H9 (cell line): ENCODE results near the gene CLCN2. TPM values are rescaled to one million over a fixed set of nuclear protein-coding genes. Genes with fewer than 3 reads are reported as not detected.

Experiments used
- DNase-seq: peaks from one replicate; pipeline ENCODE4 v3.0.0-alpha.2; 2017
- H2AFZ ChIP-seq: one replicate; pipeline ENCODE4 v1.6.1; 2013; ENCODE audit warnings: mild to moderate bottlenecking, low read length, control low read depth, moderate library complexity
- H2AK5ac ChIP-seq: 2 replicates; pipeline ENCODE4 v1.6.1; 2013; ENCODE audit warnings: low read length, control low read depth, mixed read lengths; ENCODE audit not compliant: insufficient read length
- H2BK120ac ChIP-seq: one replicate; pipeline ENCODE4 v1.6.1; 2013; ENCODE audit warnings: low read depth, mild to moderate bottlenecking, low read length, control low read depth, inconsistent platforms; ENCODE audit not compliant: poor library complexity, severe bottlenecking
- H2BK12ac ChIP-seq: 2 replicates; pipeline ENCODE4 v1.6.1; 2013; ENCODE audit warnings: low read length, control low read depth, mixed read lengths, low read depth; ENCODE audit not compliant: insufficient read length
- H2BK15ac ChIP-seq: 2 replicates; pipeline ENCODE4 v1.6.1; 2013; ENCODE audit warnings: low read depth, low read length, control low read depth
- H2BK20ac ChIP-seq: one replicate; pipeline ENCODE4 v1.6.1; 2013; ENCODE audit warnings: low read depth, mild to moderate bottlenecking, low read length, control low read depth, inconsistent platforms; ENCODE audit not compliant: poor library complexity, severe bottlenecking
- H2BK5ac ChIP-seq: 2 replicates; pipeline ENCODE4 v1.6.1; 2013; ENCODE audit warnings: low read length, control low read depth, mixed read lengths; ENCODE audit not compliant: insufficient read length
- H3K14ac ChIP-seq: 2 replicates; pipeline ENCODE4 v1.6.1; 2013; ENCODE audit warnings: low read length, control low read depth; ENCODE audit not compliant: insufficient read depth
- H3K18ac ChIP-seq: 2 replicates; pipeline ENCODE4 v1.6.1; 2013; ENCODE audit warnings: low read depth, mild to moderate bottlenecking, mixed read lengths, low read length, control low read depth; ENCODE audit not compliant: insufficient read length
- H3K23ac ChIP-seq: 2 replicates; pipeline ENCODE4 v1.6.1; 2013; ENCODE audit warnings: low read length, control low read depth, mixed read lengths, low read depth; ENCODE audit not compliant: insufficient read length
- H3K23me2 ChIP-seq: 2 replicates; pipeline ENCODE4 v1.6.1; 2013; ENCODE audit warnings: low read depth, mild to moderate bottlenecking, mixed read lengths, low read length, control low read depth; ENCODE audit not compliant: insufficient read length, poor library complexity, severe bottlenecking
- H3K27ac ChIP-seq: 2 replicates; pipeline ENCODE4 v1.5.1; 2013; ENCODE audit warnings: low read length, control low read depth, mixed read lengths, low read depth; ENCODE audit not compliant: insufficient read length
- H3K27me3 ChIP-seq: 2 replicates; pipeline ENCODE4 v1.6.1; 2013; ENCODE audit warnings: low read length, control low read depth, inconsistent platforms; ENCODE audit not compliant: insufficient read depth
- H3K4ac ChIP-seq: 2 replicates; pipeline ENCODE4 v1.6.1; 2013; ENCODE audit warnings: low read depth, mild to moderate bottlenecking, control low read depth, inconsistent platforms, low read length, moderate library complexity
- H3K4me1 ChIP-seq: 2 replicates; pipeline ENCODE4 v1.6.1; 2013; ENCODE audit warnings: low read length, control low read depth, inconsistent platforms; ENCODE audit not compliant: insufficient read depth
- H3K4me2 ChIP-seq: 2 replicates; pipeline ENCODE4 v1.6.1; 2013; ENCODE audit warnings: low read length, control low read depth, mixed read lengths; ENCODE audit not compliant: insufficient read length, insufficient read depth
- H3K56ac ChIP-seq: 2 replicates; pipeline ENCODE4 v1.6.1; 2013; ENCODE audit warnings: low read depth, mild to moderate bottlenecking, mixed read lengths, low read length, control low read depth; ENCODE audit not compliant: insufficient read length
- H3K79me1 ChIP-seq: 2 replicates; pipeline ENCODE4 v1.6.1; 2013; ENCODE audit warnings: low read depth, mild to moderate bottlenecking, moderate library complexity, low read length, control low read depth, inconsistent platforms; ENCODE audit not compliant: insufficient read depth, poor library complexity, severe bottlenecking
- H3K79me2 ChIP-seq: 2 replicates; pipeline ENCODE4 v1.6.1; 2013; ENCODE audit warnings: low read length, control low read depth, inconsistent platforms; ENCODE audit not compliant: insufficient read depth
- H3K9ac ChIP-seq: 2 replicates; pipeline ENCODE4 v1.6.1; 2013; ENCODE audit warnings: low read length, control low read depth, mixed read lengths; ENCODE audit not compliant: insufficient read length; ENCODE audit errors: extremely low read depth
- H3K9me3 ChIP-seq: one replicate; pipeline ENCODE4 v1.6.1; 2013; ENCODE audit warnings: low read depth, low read length, inconsistent platforms; ENCODE audit not compliant: control insufficient read depth
- H3T11ph ChIP-seq: one replicate; pipeline ENCODE4 v1.6.1; 2013; ENCODE audit warnings: mild to moderate bottlenecking, low read length, control low read depth, inconsistent platforms
- H4K20me1 ChIP-seq: one replicate; pipeline ENCODE4 v1.6.1; 2013; ENCODE audit not compliant: control insufficient read depth, insufficient read length, insufficient read depth
- H4K5ac ChIP-seq: 2 replicates; pipeline ENCODE4 v1.6.1; 2013; ENCODE audit warnings: low read depth, mild to moderate bottlenecking, mixed read lengths, low read length, control low read depth; ENCODE audit not compliant: insufficient read length
- H4K8ac ChIP-seq: replicated peaks from 2 replicates; pipeline ENCODE4 v1.6.1; 2013; ENCODE audit warnings: low read length, control low read depth, mixed read lengths, low read depth; ENCODE audit not compliant: insufficient read length
- H4K91ac ChIP-seq: 2 replicates; pipeline ENCODE4 v1.6.1; 2013; ENCODE audit warnings: low read depth, mild to moderate bottlenecking, moderate library complexity, mixed read lengths, low read length, control low read depth; ENCODE audit not compliant: insufficient read length
- H3K27ac Mint-ChIP-seq, 3 experiments: 2 replicates in 2 of 3; 3 replicates in 1 of 3; pipeline ENCODE4 v1.8.0; 2020 to 2021; ENCODE audit warnings: mixed read lengths in 3 of 3, mild to moderate bottlenecking in 1 of 3, moderate library complexity in 1 of 3
- H3K27me3 Mint-ChIP-seq: 2 replicates; pipeline ENCODE4 v1.8.0; 2021; ENCODE audit warnings: low read depth, mild to moderate bottlenecking, moderate library complexity, mixed read lengths
- H3K36me3 Mint-ChIP-seq, 3 experiments: 2 replicates in 2 of 3; 3 replicates in 1 of 3; pipeline ENCODE4 v1.8.0; 2020 to 2021; ENCODE audit warnings: low read depth in 3 of 3, mixed read lengths in 3 of 3; ENCODE audit not compliant: insufficient read depth in 1 of 3
- H3K4me1 Mint-ChIP-seq, 2 experiments: 2 replicates each; pipeline ENCODE4 v1.8.0; 2020; ENCODE audit warnings: mixed read lengths in 2 of 2
- H3K4me3 Mint-ChIP-seq, 2 experiments: 2 replicates in 1 of 2; 3 replicates in 1 of 2; pipeline ENCODE4 v1.8.0; 2020 to 2021; ENCODE audit warnings: mild to moderate bottlenecking in 2 of 2, mixed read lengths in 2 of 2, moderate library complexity in 1 of 2
- H3K9me3 Mint-ChIP-seq, 2 experiments: 2 replicates in 1 of 2; 3 replicates in 1 of 2; pipeline ENCODE4 v1.8.0; 2020; ENCODE audit warnings: mild to moderate bottlenecking in 2 of 2, mixed read lengths in 2 of 2, moderate library complexity in 1 of 2
- WGBS: extraction: QIAGEN DNeasy Blood & Tissue Kit; methylation state at CpG from one replicate; pipeline ENCODE4 v1.1.7; 2013; ENCODE audit warnings: missing lambda C conversion rate, low lambda C conversion rate, mixed read lengths; ENCODE audit not compliant: insufficient read length; ENCODE audit errors: extremely low coverage; 5-methylcytosine and 5-hydroxymethylcytosine counted together
- total RNA-seq: library from RNA; stranded (reverse); gene quantifications from 2 replicates; pipeline ENCODE4 v1.2.1, GENCODE V29; 2021
- TF ChIP-seq, protein P1 (sequence below): fragments of 200-600 bp; sonication (generic); conservative IDR thresholded peaks from 3 replicates; pipeline ENCODE4 v1.8.0; 2021; ENCODE audit warnings: antibody characterized with exemption, mild to moderate bottlenecking

Gene CLCN2
- total RNA-seq, 1 experiment from 2014 or later = 17.2 TPM

DNA sequence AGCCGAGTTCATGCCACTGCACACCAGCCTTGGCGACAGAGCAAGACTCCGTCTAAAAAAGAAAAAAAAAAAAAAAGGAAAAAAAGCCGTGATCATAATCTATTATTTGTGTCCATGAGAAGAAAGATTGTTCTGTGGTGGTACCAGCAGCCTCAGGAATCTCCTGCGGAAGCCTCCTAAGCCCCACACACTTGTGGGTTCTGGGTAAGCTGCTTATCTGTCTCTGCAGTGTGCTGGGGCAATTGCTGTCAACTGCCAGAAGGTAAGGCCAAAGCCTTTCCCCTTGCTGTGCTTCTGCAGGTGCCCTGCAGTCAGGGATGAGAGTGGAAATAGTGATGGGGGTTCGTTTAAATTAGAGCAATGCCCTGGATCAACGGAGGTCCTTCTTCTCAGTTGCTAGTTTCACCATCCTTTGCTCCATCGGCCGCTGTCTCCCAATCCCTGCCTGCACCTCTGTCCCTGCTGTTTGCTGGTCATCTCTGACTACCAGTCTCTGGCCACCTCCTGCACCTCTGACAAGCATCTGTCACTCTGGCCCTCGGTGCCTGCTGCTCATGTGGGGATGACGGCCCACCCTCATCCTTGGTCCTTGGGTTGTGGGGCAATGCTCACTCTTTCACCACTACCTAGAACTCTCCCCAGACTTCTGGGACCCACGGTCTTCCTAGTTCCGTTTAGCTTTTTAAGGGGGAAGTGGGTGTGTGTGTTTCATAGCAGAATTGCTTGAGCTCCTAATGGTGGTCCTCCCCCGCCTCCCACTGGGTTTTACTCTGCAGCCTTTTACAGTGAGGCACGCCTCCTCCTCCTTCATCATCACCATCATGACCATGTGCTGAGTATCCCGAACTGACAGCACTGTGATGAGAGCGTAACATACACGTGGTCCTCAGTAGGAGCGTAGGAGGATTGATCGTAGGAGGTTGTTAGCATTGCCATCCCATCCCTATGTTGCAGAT lies 43.9 kb upstream of the CLCN2 start:
- H2BK12ac ChIP-seq = no peak overlapping the region

More for the DNA sequence above, 43.9 kb upstream of the CLCN2 start:
- no peak overlapping the region for H4K5ac ChIP-seq
- H3K9ac ChIP-seq = no peak overlapping the region
- no peaks in the 10 kb centered on the region for H3K9me3 ChIP-seq
- no peak overlapping the region for H2BK120ac ChIP-seq
- H3K4ac ChIP-seq = no peak overlapping the region
- H2AK5ac ChIP-seq = no peak overlapping the region
- no CpG with 5 or more reads among the region's 20 CpGs for WGBS
- no peaks in the 10 kb centered on the region for H3K79me1 ChIP-seq
- H3K56ac ChIP-seq = no peak overlapping the region
- H2BK15ac ChIP-seq = no peak overlapping the region
- DNase-seq = no peak
- H3K4me1 Mint-ChIP-seq = peaks cover 3 to 5% of the 10 kb centered on the region in 2 experiments; a peak in 3 of 4 replicates
- H3K27ac Mint-ChIP-seq = no peak overlapping the region
- no peaks in the 10 kb centered on the region for H3K9me3 Mint-ChIP-seq
- H2BK5ac ChIP-seq = no peak overlapping the region
- no peak overlapping the region; the same call in 1 of the 2 replicates for H3K14ac ChIP-seq
- H3K18ac ChIP-seq = no peak overlapping the region
- TF ChIP-seq, protein P1, sequence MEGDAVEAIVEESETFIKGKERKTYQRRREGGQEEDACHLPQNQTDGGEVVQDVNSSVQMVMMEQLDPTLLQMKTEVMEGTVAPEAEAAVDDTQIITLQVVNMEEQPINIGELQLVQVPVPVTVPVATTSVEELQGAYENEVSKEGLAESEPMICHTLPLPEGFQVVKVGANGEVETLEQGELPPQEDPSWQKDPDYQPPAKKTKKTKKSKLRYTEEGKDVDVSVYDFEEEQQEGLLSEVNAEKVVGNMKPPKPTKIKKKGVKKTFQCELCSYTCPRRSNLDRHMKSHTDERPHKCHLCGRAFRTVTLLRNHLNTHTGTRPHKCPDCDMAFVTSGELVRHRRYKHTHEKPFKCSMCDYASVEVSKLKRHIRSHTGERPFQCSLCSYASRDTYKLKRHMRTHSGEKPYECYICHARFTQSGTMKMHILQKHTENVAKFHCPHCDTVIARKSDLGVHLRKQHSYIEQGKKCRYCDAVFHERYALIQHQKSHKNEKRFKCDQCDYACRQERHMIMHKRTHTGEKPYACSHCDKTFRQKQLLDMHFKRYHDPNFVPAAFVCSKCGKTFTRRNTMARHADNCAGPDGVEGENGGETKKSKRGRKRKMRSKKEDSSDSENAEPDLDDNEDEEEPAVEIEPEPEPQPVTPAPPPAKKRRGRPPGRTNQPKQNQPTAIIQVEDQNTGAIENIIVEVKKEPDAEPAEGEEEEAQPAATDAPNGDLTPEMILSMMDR = no peak
- no peaks in the 10 kb centered on the region for H3K4me1 ChIP-seq
- no peak overlapping the region for H4K8ac ChIP-seq
- no peak overlapping the region for H2BK20ac ChIP-seq
- H3K27me3 ChIP-seq = no peaks in the 10 kb centered on the region
- H3T11ph ChIP-seq = no peak overlapping the region
- H3K27ac ChIP-seq = no peak overlapping the region
- H3K79me2 ChIP-seq = no peaks in the 10 kb centered on the region
- no peaks in the 10 kb centered on the region for H4K20me1 ChIP-seq
- no peak overlapping the region for H3K23ac ChIP-seq
- no peak overlapping the region for H3K4me2 ChIP-seq
- H4K91ac ChIP-seq = no peak overlapping the region
- H3K27me3 Mint-ChIP-seq = peaks cover 12% of the 10 kb centered on the region
- no peaks in the 10 kb centered on the region for H3K36me3 Mint-ChIP-seq
- H2AFZ ChIP-seq = no peak overlapping the region
- no peak overlapping the region for H3K4me3 Mint-ChIP-seq
- no peaks in the 10 kb centered on the region for H3K23me2 ChIP-seq
